ENCODE results near the gene PANK1. TPM values are rescaled to one million over a fixed set of nuclear protein-coding genes. Genes with fewer than 3 reads are reported as not detected.

PANK1 gene
- total RNA-seq, 2 experiments from 2014 or later = 2.3 to 3.9 TPM

DNA sequence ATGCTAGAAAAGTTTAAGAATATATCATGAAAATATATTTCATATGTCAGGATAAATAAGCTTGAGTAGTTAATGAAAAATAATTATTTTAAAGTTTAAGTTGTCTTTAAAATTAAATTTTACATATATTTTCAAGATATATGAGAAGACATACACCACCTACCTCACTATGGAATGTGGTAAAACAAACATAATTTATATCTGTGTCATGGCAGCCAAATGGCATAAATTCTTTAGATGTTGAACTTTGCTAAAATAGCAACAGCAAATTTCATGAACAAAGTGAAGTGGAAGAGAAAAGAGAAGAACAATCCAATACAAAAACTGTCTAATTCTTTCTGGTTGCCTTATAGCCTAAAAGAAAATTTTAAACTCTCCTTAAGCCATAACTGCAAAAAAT is 70.0 kb downstream of the PANK1 start:
- ChIA-PET CTCF (no interaction called here), POLR2A (no interaction called here)
- no peak for DNase-seq
- Mint-ChIP-seq H3K36me3 (ENCODE audit: low read depth) (no peaks in the 10 kb centered on the region), H3K9me3 (no peaks in the 10 kb centered on the region), H3K27me3 (peaks cover 1% of the 10 kb centered on the region), H3K4me3 (no peak overlapping the region), H3K27ac (no peak overlapping the region), H3K4me1 (ENCODE audit: low read depth) (no peaks in the 10 kb centered on the region)
- TF ChIP-seq, protein P1, sequence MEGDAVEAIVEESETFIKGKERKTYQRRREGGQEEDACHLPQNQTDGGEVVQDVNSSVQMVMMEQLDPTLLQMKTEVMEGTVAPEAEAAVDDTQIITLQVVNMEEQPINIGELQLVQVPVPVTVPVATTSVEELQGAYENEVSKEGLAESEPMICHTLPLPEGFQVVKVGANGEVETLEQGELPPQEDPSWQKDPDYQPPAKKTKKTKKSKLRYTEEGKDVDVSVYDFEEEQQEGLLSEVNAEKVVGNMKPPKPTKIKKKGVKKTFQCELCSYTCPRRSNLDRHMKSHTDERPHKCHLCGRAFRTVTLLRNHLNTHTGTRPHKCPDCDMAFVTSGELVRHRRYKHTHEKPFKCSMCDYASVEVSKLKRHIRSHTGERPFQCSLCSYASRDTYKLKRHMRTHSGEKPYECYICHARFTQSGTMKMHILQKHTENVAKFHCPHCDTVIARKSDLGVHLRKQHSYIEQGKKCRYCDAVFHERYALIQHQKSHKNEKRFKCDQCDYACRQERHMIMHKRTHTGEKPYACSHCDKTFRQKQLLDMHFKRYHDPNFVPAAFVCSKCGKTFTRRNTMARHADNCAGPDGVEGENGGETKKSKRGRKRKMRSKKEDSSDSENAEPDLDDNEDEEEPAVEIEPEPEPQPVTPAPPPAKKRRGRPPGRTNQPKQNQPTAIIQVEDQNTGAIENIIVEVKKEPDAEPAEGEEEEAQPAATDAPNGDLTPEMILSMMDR (IDR thresholded peaks at IDR 0.05) = no peak
- no peak for ATAC-seq
- intact Hi-C loops (cut with micrococcal nuclease) = no loop called here

DNA sequence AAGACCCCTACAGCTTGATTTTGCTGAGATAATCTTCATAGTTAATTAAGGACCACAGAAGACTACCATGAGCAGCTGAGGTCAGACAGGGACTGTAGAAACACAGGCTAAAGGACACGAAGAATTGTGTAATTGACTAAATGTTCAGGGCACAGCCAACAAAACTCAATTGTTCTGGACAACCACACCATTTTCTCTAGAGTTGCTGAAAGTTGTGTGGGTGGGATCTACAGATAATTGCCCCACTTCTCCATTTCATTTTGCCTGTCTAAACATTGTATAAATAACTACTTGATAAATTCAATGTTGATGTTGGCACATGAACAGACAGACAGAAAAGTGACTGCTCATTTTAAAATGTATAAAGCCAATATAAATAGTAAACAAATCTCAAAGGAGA is 70.7 kb downstream of the PANK1 start:
- ATAC-seq (no peak), DNase-seq (no peak)
- H3K27ac Mint-ChIP-seq = no peak overlapping the region
- H3K4me1 Mint-ChIP-seq (ENCODE audit: low read depth) = no peaks in the 10 kb centered on the region
- no peak overlapping the region for H3K4me3 Mint-ChIP-seq
- no peaks in the 10 kb centered on the region for H3K9me3 Mint-ChIP-seq
- intact Hi-C loops (cut with micrococcal nuclease) = no loop called here
- no peaks in the 10 kb centered on the region for H3K36me3 Mint-ChIP-seq (ENCODE audit: low read depth)
- ChIA-PET POLR2A (no interaction called here), CTCF (no interaction called here)
- H3K27me3 Mint-ChIP-seq = peaks cover 1% of the 10 kb centered on the region
- TF ChIP-seq, protein P1 (IDR thresholded peaks at IDR 0.05) = no peak

DNA sequence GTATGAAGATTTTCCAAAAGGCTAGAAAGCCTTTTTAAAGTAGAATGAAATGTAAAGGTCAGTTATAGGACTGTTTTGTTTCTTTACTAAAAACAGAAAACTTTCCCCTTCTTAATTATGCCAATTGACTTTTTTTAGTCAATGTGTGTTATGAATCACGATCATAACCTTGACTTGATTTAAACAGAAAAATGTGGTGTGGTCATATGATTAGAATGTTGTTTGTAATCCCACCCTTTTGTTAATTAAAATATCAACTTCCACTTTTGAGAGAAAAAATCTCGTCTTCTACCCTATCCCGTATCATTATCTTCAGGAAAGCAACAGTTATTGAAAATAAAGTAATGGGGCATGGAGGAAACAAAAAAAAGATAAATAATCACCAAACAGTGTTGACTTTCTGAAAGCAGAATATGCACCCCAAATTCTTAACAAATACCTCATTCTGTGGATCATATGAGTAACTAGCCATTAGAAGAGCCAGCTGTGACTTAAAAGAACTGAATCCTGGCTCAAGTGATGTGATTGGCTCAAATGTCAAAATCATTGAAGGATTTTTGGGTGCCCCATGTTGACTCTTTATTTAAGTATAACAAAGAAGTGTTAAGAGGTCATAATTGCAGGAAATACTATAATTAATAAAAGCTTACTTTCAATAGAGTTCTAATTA is 77.3 kb downstream of the PANK1 start:
- DNase-seq (no peak), ATAC-seq (no peak)
- H3K27me3 Mint-ChIP-seq = peaks cover 11% of the 10 kb centered on the region
- H3K36me3 Mint-ChIP-seq (ENCODE audit: low read depth) = no peaks in the 10 kb centered on the region
- H3K27ac Mint-ChIP-seq = no peak overlapping the region
- H3K4me1 Mint-ChIP-seq (ENCODE audit: low read depth) = no peaks in the 10 kb centered on the region
- no peak overlapping the region for H3K4me3 Mint-ChIP-seq
- intact Hi-C loops (cut with micrococcal nuclease) = no loop called here
- TF ChIP-seq, protein P1 (IDR thresholded peaks at IDR 0.05) = no peak
- CTCF ChIA-PET = interaction anchor here (1.1 kb wide), 2 partner anchors 144 to 350 kb away, joined by 3 read pairs; no protein-coding TSS in a partner anchor
- no peaks in the 10 kb centered on the region for H3K9me3 Mint-ChIP-seq
- POLR2A ChIA-PET = no interaction called here

DNA sequence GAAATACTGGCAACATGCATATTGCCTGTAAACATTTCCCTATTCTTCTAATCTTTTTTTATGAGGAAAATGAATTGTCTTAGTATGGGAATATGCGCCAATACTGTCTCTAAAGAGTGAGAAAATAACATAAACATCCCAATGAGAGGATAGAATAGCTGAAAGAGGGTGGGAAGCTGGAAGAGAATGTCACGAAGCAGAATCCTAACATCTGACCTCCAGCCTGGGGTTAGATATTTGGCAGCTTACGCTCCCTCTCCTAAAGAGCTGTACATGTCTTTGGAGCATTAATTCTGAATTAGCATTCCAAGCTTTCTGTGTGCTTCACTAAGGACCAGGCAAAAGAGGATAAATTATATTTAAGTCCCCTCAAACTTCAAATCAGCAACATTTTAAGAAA is 78.0 kb downstream of the PANK1 start:
- TF ChIP-seq, protein P1 (IDR thresholded peaks at IDR 0.05) = no peak
- H3K27ac Mint-ChIP-seq = no peak overlapping the region
- H3K36me3 Mint-ChIP-seq (ENCODE audit: low read depth) = no peaks in the 10 kb centered on the region
- H3K4me1 Mint-ChIP-seq (ENCODE audit: low read depth) = no peaks in the 10 kb centered on the region
- H3K9me3 Mint-ChIP-seq = no peaks in the 10 kb centered on the region
- POLR2A ChIA-PET = interaction anchor here (1.0 kb wide), 1 partner anchor 189 kb away, joined by 3 read pairs; no protein-coding TSS in a partner anchor
- H3K4me3 Mint-ChIP-seq = no peak overlapping the region
- ATAC-seq (no peak), DNase-seq (no peak)
- intact Hi-C loops (cut with micrococcal nuclease) = no loop called here
- H3K27me3 Mint-ChIP-seq = peaks cover 11% of the 10 kb centered on the region
- CTCF ChIA-PET = interaction anchor here (0.8 to 1.1 kb wide), 3 partner anchors 143 to 350 kb away, joined by 3 read pairs; no protein-coding TSS in a partner anchor

DNA sequence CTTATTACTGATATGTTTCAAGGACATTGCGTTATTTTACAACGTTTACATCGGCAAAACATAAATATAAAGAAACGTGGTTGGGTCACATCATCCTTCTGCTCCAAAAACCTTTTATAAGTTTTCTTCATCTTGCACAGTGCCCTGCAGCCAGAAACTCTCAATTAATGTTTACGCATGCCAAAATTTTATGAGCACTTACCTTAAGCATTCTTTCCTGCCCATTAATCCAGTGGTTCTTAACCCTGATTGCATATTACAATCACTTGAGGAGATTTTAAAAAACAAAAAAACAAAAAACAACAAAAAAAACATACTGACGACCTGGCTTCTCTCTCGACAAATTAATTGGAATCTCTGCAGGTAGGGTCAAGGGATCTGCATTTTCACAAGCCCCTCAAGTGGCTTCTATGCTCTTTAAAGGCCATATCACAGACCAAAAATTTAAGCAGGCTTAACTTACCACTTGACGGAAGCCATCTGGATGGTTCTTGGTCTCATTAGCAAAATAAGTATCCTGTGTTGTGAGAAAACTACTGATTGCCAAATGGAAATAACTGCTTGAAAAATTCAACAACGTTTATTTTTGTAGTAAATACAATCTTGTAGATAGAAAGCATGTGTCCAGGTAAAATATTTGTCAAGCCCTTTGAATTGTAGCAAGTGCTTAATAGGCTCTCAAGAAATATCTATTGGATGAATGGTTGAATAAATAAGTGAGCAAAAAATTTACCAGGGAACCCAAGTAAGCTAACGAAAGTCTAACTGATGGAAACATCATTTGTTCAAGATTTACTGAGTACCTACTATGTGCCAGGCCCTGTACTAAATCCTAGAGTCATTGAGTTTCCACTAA is 78.7 kb downstream of the PANK1 start:
- intact Hi-C loops (cut with micrococcal nuclease) = no loop called here
- no peak overlapping the region for H3K4me3 Mint-ChIP-seq
- TF ChIP-seq, protein P1 (IDR thresholded peaks at IDR 0.05) = no peak
- H3K9me3 Mint-ChIP-seq = no peaks in the 10 kb centered on the region
- CTCF ChIA-PET = interaction anchor here (0.8 to 1.1 kb wide), 3 partner anchors 143 to 349 kb away, joined by 3 read pairs; no protein-coding TSS in a partner anchor
- H3K4me1 Mint-ChIP-seq (ENCODE audit: low read depth) = no peaks in the 10 kb centered on the region
- POLR2A ChIA-PET = interaction anchor here (1.0 kb wide), 1 partner anchor 189 kb away, joined by 3 read pairs; no protein-coding TSS in a partner anchor
- no peak for ATAC-seq
- H3K36me3 Mint-ChIP-seq (ENCODE audit: low read depth) = no peaks in the 10 kb centered on the region
- H3K27me3 Mint-ChIP-seq = peaks cover 11% of the 10 kb centered on the region
- no peak for DNase-seq
- no peak overlapping the region for H3K27ac Mint-ChIP-seq
